GM23338 (cell line): Measurements from ENCODE around the gene PER1. TPM values are rescaled to one million over a fixed set of nuclear protein-coding genes. Genes with fewer than 3 reads are reported as not detected.

Experiments used
- ATAC-seq: fragments of 200-7000 bp; cut with Tn5 transposase; 3 replicates; pipeline ENCODE4 v1.9.1; 2020
- DNase-seq: peaks from one replicate; pipeline ENCODE4 v3.0.0-alpha.2; 2015; ENCODE audit warnings: low spot score
- H2AFZ ChIP-seq: fragments of 200-600 bp; sonication (generic); 2 replicates; pipeline ENCODE4 v1.8.0; 2016; ENCODE audit warnings: antibody characterized with exemption, mild to moderate bottlenecking, moderate library complexity
- H3F3A ChIP-seq: fragments of 200-600 bp; sonication (generic); replicated peaks from 2 replicates; pipeline ENCODE4 v1.8.0; 2017; ENCODE audit warnings: antibody characterized with exemption, mixed run types, low read depth
- H3K27ac ChIP-seq: fragments of 200-600 bp; sonication (generic); 2 replicates; pipeline ENCODE4 v1.6.1; 2016; ENCODE audit warnings: low read depth
- H3K27me3 ChIP-seq: fragments of 200-600 bp; sonication (generic); 2 replicates; pipeline ENCODE4 v1.8.0; 2016; ENCODE audit warnings: mild to moderate bottlenecking, mixed run types, moderate library complexity; ENCODE audit not compliant: insufficient read depth
- H3K36me3 ChIP-seq: fragments of 200-600 bp; sonication (generic); 2 replicates; pipeline ENCODE4 v1.8.0; 2016; ENCODE audit warnings: mild to moderate bottlenecking; ENCODE audit not compliant: insufficient read depth
- H3K4me1 ChIP-seq: fragments of 200-600 bp; sonication (generic); 2 replicates; pipeline ENCODE4 v1.8.0; 2016; ENCODE audit warnings: mild to moderate bottlenecking, moderate library complexity; ENCODE audit not compliant: insufficient read depth
- H3K4me2 ChIP-seq: fragments of 200-600 bp; sonication (generic); 2 replicates; pipeline ENCODE4 v1.7.1; 2017; ENCODE audit warnings: mixed run types
- H3K4me3 ChIP-seq: fragments of 200-600 bp; sonication (generic); 2 replicates; pipeline ENCODE4 v1.6.1; 2016; ENCODE audit warnings: mixed run types
- H3K79me2 ChIP-seq: fragments of 200-600 bp; sonication (generic); replicated peaks from 2 replicates; pipeline ENCODE4 v1.8.0; 2017; ENCODE audit warnings: mild to moderate bottlenecking; ENCODE audit not compliant: insufficient read depth
- H3K9me2 ChIP-seq: fragments of 200-600 bp; sonication (generic); 2 replicates; pipeline ENCODE4 v1.8.0; 2017; ENCODE audit not compliant: insufficient read depth
- H4K20me1 ChIP-seq: fragments of 200-600 bp; sonication (generic); replicated peaks from 2 replicates; pipeline ENCODE4 v1.8.0; 2017; ENCODE audit warnings: mild to moderate bottlenecking; ENCODE audit not compliant: insufficient read depth
- H3K27ac Mint-ChIP-seq: 2 replicates; pipeline ENCODE4 v1.8.0; 2020; ENCODE audit warnings: inconsistent platforms, mild to moderate bottlenecking, moderate library complexity, mixed read lengths
- H3K27me3 Mint-ChIP-seq: 3 replicates; pipeline ENCODE4 v1.8.0; 2022; ENCODE audit warnings: low read depth, mild to moderate bottlenecking, moderate library complexity, mixed read lengths, inconsistent platforms; ENCODE audit not compliant: insufficient read depth, poor library complexity
- H3K36me3 Mint-ChIP-seq: 3 replicates; pipeline ENCODE4 v1.8.0; 2021; ENCODE audit warnings: low read depth, mild to moderate bottlenecking, inconsistent platforms, moderate library complexity, mixed read lengths
- H3K4me1 Mint-ChIP-seq: 3 replicates; pipeline ENCODE4 v1.8.0; 2020; ENCODE audit warnings: mild to moderate bottlenecking, inconsistent platforms, mixed read lengths
- H3K4me3 Mint-ChIP-seq: 3 replicates; pipeline ENCODE4 v1.8.0; 2021; ENCODE audit warnings: moderate library complexity, mild to moderate bottlenecking, inconsistent platforms, mixed read lengths
- H3K9me3 Mint-ChIP-seq: 3 replicates; pipeline ENCODE4 v1.8.0; 2020; ENCODE audit warnings: moderate library complexity, mild to moderate bottlenecking, inconsistent platforms, mixed read lengths
- CREB1 ChIP-seq: fragments of 250-450 bp; sonication (Bioruptor Pico); IDR thresholded peaks from 2 replicates; pipeline ENCODE4 v1.5.0; 2020; ENCODE audit warnings: low read depth, mild to moderate bottlenecking, moderate library complexity
- EZH2phosphoT487 ChIP-seq: fragments of 200-600 bp; sonication (generic); IDR thresholded peaks from one replicate; pipeline ENCODE4 v1.8.1; 2018; ENCODE audit warnings: antibody characterized with exemption; ENCODE audit not compliant: unreplicated experiment
- NANOG ChIP-seq: IDR thresholded peaks from 2 replicates; pipeline ENCODE4 v1.6.1; 2016; ENCODE audit warnings: antibody characterized with exemption, borderline replicate concordance
- POLR2AphosphoS5 ChIP-seq: IDR thresholded peaks from 2 replicates; pipeline ENCODE4 v1.6.1; 2016; ENCODE audit warnings: antibody characterized with exemption, low read depth
- STAT1 ChIP-seq: IDR thresholded peaks from one replicate; pipeline ENCODE4 v1.6.1; 2016; ENCODE audit warnings: antibody characterized with exemption; ENCODE audit not compliant: unreplicated experiment
- ZNF114 ChIP-seq: fragments of 250-450 bp; sonication (Bioruptor Pico); IDR thresholded peaks from 2 replicates; pipeline ENCODE4 v1.5.0; 2020; ENCODE audit warnings: mild to moderate bottlenecking, moderate library complexity
- ZNF331 ChIP-seq: fragments of 250-450 bp; sonication (Bioruptor Pico); IDR thresholded peaks from 2 replicates; pipeline ENCODE4 v1.5.0; 2020; ENCODE audit warnings: low read depth, mild to moderate bottlenecking, moderate library complexity
- ZNF462 ChIP-seq: fragments of 250-450 bp; sonication (Bioruptor Pico); IDR thresholded peaks from 2 replicates; pipeline ENCODE4 v1.5.0; 2020; ENCODE audit warnings: mild to moderate bottlenecking, moderate library complexity
- polyA plus RNA-seq: library from polyadenylated mRNA; unstranded; fragments of >200 nt; fragmentation: Nextera tagmentation; extraction: Ambion mirVana; gene quantifications from 2 replicates; pipeline ENCODE4 v1.2.1, GENCODE V29; 2016
- total RNA-seq: library from RNA; depleted of rRNA; stranded (reverse); fragments of >200 nt; shearing (Covaris generic); gene quantifications from 2 replicates; pipeline ENCODE4 v1.2.3, GENCODE V29; 2014
- TF ChIP-seq, protein P1 (sequence below): IDR thresholded peaks from one replicate; pipeline ENCODE4 v1.6.1; 2018; ENCODE audit warnings: antibody characterized with exemption; ENCODE audit not compliant: unreplicated experiment
- TF ChIP-seq, protein P2 (sequence below), 2 experiments: fragments of 200-600 bp in 1 of 2; sonication (generic) in 1 of 2; conservative IDR thresholded peaks; 2 replicates each; pipeline versions ENCODE4 v1.5.1 to v1.6.1; 2016 to 2017; ENCODE audit warnings: antibody characterized with exemption in 2 of 2, low read depth in 2 of 2, mild to moderate bottlenecking in 2 of 2, moderate library complexity in 1 of 2

Gene PER1
- total and polyA plus RNA-seq, 2 experiments from 2014 or later: 12.2 to 36.1 TPM

- peaks cover 41% of the 10 kb centered on the region for H3K4me1 Mint-ChIP-seq
- H3K27ac Mint-ChIP-seq: 0 out of 2 replicates have a peak overlapping the region, but pooled peaks have one; percentile 69
- ATAC-seq (no peak), DNase-seq (no peak)
- H3K9me2 ChIP-seq: no peaks in the 10 kb centered on the region
- H2AFZ ChIP-seq: no peak overlapping the region
- H3K27ac ChIP-seq: no peak overlapping the region; the same call in 1 of the 2 replicates
- H3K9me3 Mint-ChIP-seq: no peaks in the 10 kb centered on the region
- H3K27me3 Mint-ChIP-seq: peaks cover 24% of the 10 kb centered on the region
- TF ChIP-seq ZNF331 (CRISPR knock-in tag): no peak
- no peak for TF ChIP-seq CREB1 (CRISPR knock-in tag)
- TF ChIP-seq POLR2AphosphoS5: no peak
- peaks cover 5% of the 10 kb centered on the region; the same call in 1 of the 2 replicates for H3K36me3 ChIP-seq
- H3K79me2 ChIP-seq: peaks cover 12% of the 10 kb centered on the region; the same call in 1 of the 2 replicates
- H3K36me3 Mint-ChIP-seq: peaks cover 26% of the 10 kb centered on the region
- peaks cover 26% of the 10 kb centered on the region for H3K4me1 ChIP-seq
- no peaks in the 10 kb centered on the region for H3K27me3 ChIP-seq
- H4K20me1 ChIP-seq: peaks cover 5% of the 10 kb centered on the region
- peak overlapping the region; percentile 36; the same call in 1 of the 2 replicates for H3K4me2 ChIP-seq
- H3K4me3 Mint-ChIP-seq: peak overlapping the region; percentile 78; the same call in 2 of the 3 replicates
- H3F3A ChIP-seq: peaks cover 15% of the 10 kb centered on the region; the same call in 1 of the 2 replicates
- no peak overlapping the region; the same call in 1 of the 2 replicates for H3K4me3 ChIP-seq
Observed at GRCh38 chr17:8160741-8161221, 8.6 kb upstream of the PER1 start.

DNA sequence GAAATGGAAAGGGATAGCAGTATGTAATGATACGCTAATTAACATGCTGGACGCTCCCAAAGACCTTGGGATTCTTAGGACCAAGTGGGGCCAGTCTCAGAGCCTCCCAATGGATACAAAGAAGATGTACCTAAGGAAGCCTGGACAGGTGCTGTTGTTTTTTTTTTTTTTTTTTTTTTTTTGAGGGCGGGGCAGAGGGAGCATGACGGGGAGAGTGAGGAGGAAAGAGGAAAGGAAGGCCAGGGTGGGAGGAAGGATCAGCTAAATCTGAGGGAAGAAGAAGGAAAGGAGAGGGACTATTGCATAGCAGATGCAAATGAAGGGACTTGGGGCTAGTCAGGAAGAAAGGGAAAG lies 8.0 kb upstream of the PER1 start:
- Histone ChIP-seq H3K9me2 (no peaks in the 10 kb centered on the region), H3K4me3 (no peak overlapping the region), H3K79me2 (peaks cover 14% of the 10 kb centered on the region; the same call in 1 of the 2 replicates), H2AFZ (no peak overlapping the region), H3K27ac (no peak overlapping the region; the same call in 1 of the 2 replicates), H3K36me3 (peaks cover 5% of the 10 kb centered on the region; the same call in 1 of the 2 replicates), H3K27me3 (no peaks in the 10 kb centered on the region), H3F3A (peaks cover 18% of the 10 kb centered on the region; the same call in 1 of the 2 replicates), H3K4me2 (no peak overlapping the region), H3K4me1 (peaks cover 32% of the 10 kb centered on the region), H4K20me1 (peaks cover 5% of the 10 kb centered on the region)
- ATAC-seq: no peak
- DNase-seq: no peak
- Mint-ChIP-seq H3K27ac (peak overlapping the region; percentile 54), H3K4me1 (peaks cover 41% of the 10 kb centered on the region), H3K9me3 (no peaks in the 10 kb centered on the region), H3K36me3 (peaks cover 26% of the 10 kb centered on the region), H3K4me3 (peak overlapping the region; percentile 78; the same call in 2 of the 3 replicates), H3K27me3 (peaks cover 25% of the 10 kb centered on the region)
- TF ChIP-seq STAT1: no peak
- TF ChIP-seq ZNF462 (CRISPR knock-in tag): no peak
- no peak for TF ChIP-seq ZNF114
- no peak for TF ChIP-seq EZH2phosphoT487
- no peak for TF ChIP-seq NANOG
- no peak for TF ChIP-seq ZNF331 (CRISPR knock-in tag)
- TF ChIP-seq CREB1 (CRISPR knock-in tag): no peak
- TF ChIP-seq, protein P1, sequence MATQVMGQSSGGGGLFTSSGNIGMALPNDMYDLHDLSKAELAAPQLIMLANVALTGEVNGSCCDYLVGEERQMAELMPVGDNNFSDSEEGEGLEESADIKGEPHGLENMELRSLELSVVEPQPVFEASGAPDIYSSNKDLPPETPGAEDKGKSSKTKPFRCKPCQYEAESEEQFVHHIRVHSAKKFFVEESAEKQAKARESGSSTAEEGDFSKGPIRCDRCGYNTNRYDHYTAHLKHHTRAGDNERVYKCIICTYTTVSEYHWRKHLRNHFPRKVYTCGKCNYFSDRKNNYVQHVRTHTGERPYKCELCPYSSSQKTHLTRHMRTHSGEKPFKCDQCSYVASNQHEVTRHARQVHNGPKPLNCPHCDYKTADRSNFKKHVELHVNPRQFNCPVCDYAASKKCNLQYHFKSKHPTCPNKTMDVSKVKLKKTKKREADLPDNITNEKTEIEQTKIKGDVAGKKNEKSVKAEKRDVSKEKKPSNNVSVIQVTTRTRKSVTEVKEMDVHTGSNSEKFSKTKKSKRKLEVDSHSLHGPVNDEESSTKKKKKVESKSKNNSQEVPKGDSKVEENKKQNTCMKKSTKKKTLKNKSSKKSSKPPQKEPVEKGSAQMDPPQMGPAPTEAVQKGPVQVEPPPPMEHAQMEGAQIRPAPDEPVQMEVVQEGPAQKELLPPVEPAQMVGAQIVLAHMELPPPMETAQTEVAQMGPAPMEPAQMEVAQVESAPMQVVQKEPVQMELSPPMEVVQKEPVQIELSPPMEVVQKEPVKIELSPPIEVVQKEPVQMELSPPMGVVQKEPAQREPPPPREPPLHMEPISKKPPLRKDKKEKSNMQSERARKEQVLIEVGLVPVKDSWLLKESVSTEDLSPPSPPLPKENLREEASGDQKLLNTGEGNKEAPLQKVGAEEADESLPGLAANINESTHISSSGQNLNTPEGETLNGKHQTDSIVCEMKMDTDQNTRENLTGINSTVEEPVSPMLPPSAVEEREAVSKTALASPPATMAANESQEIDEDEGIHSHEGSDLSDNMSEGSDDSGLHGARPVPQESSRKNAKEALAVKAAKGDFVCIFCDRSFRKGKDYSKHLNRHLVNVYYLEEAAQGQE: no peak
- TF ChIP-seq, protein P2, sequence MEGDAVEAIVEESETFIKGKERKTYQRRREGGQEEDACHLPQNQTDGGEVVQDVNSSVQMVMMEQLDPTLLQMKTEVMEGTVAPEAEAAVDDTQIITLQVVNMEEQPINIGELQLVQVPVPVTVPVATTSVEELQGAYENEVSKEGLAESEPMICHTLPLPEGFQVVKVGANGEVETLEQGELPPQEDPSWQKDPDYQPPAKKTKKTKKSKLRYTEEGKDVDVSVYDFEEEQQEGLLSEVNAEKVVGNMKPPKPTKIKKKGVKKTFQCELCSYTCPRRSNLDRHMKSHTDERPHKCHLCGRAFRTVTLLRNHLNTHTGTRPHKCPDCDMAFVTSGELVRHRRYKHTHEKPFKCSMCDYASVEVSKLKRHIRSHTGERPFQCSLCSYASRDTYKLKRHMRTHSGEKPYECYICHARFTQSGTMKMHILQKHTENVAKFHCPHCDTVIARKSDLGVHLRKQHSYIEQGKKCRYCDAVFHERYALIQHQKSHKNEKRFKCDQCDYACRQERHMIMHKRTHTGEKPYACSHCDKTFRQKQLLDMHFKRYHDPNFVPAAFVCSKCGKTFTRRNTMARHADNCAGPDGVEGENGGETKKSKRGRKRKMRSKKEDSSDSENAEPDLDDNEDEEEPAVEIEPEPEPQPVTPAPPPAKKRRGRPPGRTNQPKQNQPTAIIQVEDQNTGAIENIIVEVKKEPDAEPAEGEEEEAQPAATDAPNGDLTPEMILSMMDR (conservative IDR thresholded peaks at IDR 0.05; ENCODE audit: low read depth in 2 of 2): no peak
